Liver (tissue), 9 donors: ENCODE measurements around the gene DISC1. TPM values are rescaled to one million over a fixed set of nuclear protein-coding genes. Genes with fewer than 3 reads are reported as not detected.
"Not testable (repeated sequence)": the region's sequence is repeated elsewhere in the genome, so short reads cannot be mapped to it uniquely, and the experiment has no call there.

Experiments used
- DNase-seq: peaks from one replicate; pipeline ENCODE4 v3.0.0-alpha.2; 2017; ENCODE audit warnings: low spot score
- H3K27ac ChIP-seq, 2 donors: one replicate each; pipeline ENCODE4 v1.7.0; 2013; ENCODE audit warnings: inconsistent platforms in 2 of 2, low read length in 2 of 2, control low read depth in 1 of 2, low read depth in 1 of 2, mild to moderate bottlenecking in 1 of 2
- H3K27me3 ChIP-seq, 4 donors: one replicate each; pipeline versions ENCODE4 v1.6.1 to v1.7.0; 2013; ENCODE audit warnings: low read length in 3 of 4, inconsistent platforms in 1 of 4, mild to moderate bottlenecking in 1 of 4, moderate library complexity in 1 of 4; ENCODE audit not compliant: control insufficient read depth in 4 of 4, insufficient read depth in 4 of 4
- H3K36me3 ChIP-seq, 4 donors: one replicate each; pipeline versions ENCODE4 v1.6.1 to v1.7.0; 2013; ENCODE audit warnings: low read length in 3 of 4, mild to moderate bottlenecking in 3 of 4, low read depth in 1 of 4, moderate library complexity in 1 of 4; ENCODE audit not compliant: control insufficient read depth in 4 of 4, insufficient read depth in 3 of 4
- H3K4me1 ChIP-seq, 4 donors: one replicate each; pipeline versions ENCODE4 v1.6.1 to v1.7.0; 2013; ENCODE audit warnings: low read length in 3 of 4, mild to moderate bottlenecking in 3 of 4, moderate library complexity in 1 of 4; ENCODE audit not compliant: control insufficient read depth in 4 of 4, insufficient read depth in 4 of 4
- H3K4me3 ChIP-seq, 3 donors: one replicate each; pipeline versions ENCODE4 v1.6.1 to v1.7.0; 2013; ENCODE audit warnings: low read length in 3 of 3, control low read depth in 1 of 3, low read depth in 1 of 3, mild to moderate bottlenecking in 1 of 3
- H3K9ac ChIP-seq, 2 donors: one replicate each; pipeline ENCODE4 v1.7.0; 2013; ENCODE audit warnings: low read length in 2 of 2, mild to moderate bottlenecking in 2 of 2, moderate library complexity in 2 of 2, control low read depth in 1 of 2, low read depth in 1 of 2
- H3K9me3 ChIP-seq, 4 donors: one replicate each; pipeline versions ENCODE4 v1.6.1 to v1.7.0; 2013; ENCODE audit warnings: low read length in 3 of 4; ENCODE audit not compliant: control insufficient read depth in 4 of 4
- ATF3 ChIP-seq: IDR thresholded peaks from 2 replicates; pipeline ENCODE4 v1.6.1; 2016; ENCODE audit warnings: antibody characterized with exemption
- EGR1 ChIP-seq, 2 donors: IDR thresholded peaks; 2 replicates each; pipeline ENCODE4 v1.6.1; 2016 to 2018; ENCODE audit warnings: antibody characterized with exemption in 2 of 2, low read depth in 2 of 2
- FOXA1 ChIP-seq: IDR thresholded peaks from 2 replicates; pipeline ENCODE4 v1.6.1; 2016; ENCODE audit warnings: antibody characterized with exemption
- FOXA2 ChIP-seq: IDR thresholded peaks from 2 replicates; pipeline ENCODE4 v1.6.1; 2016; ENCODE audit warnings: antibody characterized with exemption
- GABPA ChIP-seq, 2 donors: IDR thresholded peaks in 1 of 2; conservative IDR thresholded peaks in 1 of 2; 2 replicates each; pipeline ENCODE4 v1.6.1; 2016; ENCODE audit warnings: antibody characterized with exemption in 2 of 2, mild to moderate bottlenecking in 1 of 2, moderate library complexity in 1 of 2
- HNF4G ChIP-seq: IDR thresholded peaks from 2 replicates; pipeline ENCODE4 v1.6.1; 2016; ENCODE audit warnings: antibody characterized with exemption
- JUND ChIP-seq, 2 donors: IDR thresholded peaks; 2 replicates each; pipeline ENCODE4 v1.6.1; 2016; ENCODE audit warnings: antibody characterized with exemption in 2 of 2
- RAD21 ChIP-seq, 2 donors: IDR thresholded peaks; 2 replicates each; pipeline ENCODE4 v1.6.1; 2016; ENCODE audit warnings: antibody characterized with exemption in 2 of 2, mild to moderate bottlenecking in 2 of 2
- REST ChIP-seq: IDR thresholded peaks from 2 replicates; pipeline ENCODE4 v1.6.1; 2016; ENCODE audit warnings: antibody characterized with exemption, mild to moderate bottlenecking
- RXRA ChIP-seq, 2 donors: IDR thresholded peaks; 2 replicates each; pipeline ENCODE4 v1.6.1; 2017 to 2018; ENCODE audit warnings: antibody characterized with exemption in 2 of 2, mild to moderate bottlenecking in 1 of 2
- SP1 ChIP-seq: IDR thresholded peaks from 2 replicates; pipeline ENCODE4 v1.6.1; 2018; ENCODE audit warnings: antibody characterized with exemption, mild to moderate bottlenecking
- TAF1 ChIP-seq: conservative IDR thresholded peaks from 2 replicates; pipeline ENCODE4 v1.6.1; 2016; ENCODE audit warnings: antibody characterized with exemption, mild to moderate bottlenecking
- YY1 ChIP-seq: IDR thresholded peaks from 2 replicates; pipeline ENCODE4 v1.6.1; 2016; ENCODE audit warnings: antibody characterized with exemption, mild to moderate bottlenecking
- ZBTB33 ChIP-seq: IDR thresholded peaks from 2 replicates; pipeline ENCODE4 v1.6.1; 2016; ENCODE audit warnings: antibody characterized with exemption
- WGBS: extraction: QIAGEN DNeasy Blood & Tissue Kit; methylation state at CpG from one replicate; pipeline ENCODE4 v1.1.7; 2013; 5-methylcytosine and 5-hydroxymethylcytosine counted together
- polyA plus RNA-seq, 2 donors: library from polyadenylated mRNA; stranded (reverse) in 1 of 2; unstranded in 1 of 2; fragments of 200-250 nt in 1 of 2; fragments of >200 nt in 1 of 2; fragmentation: Nextera tagmentation in 1 of 2; extraction: Ambion mirVana in 1 of 2; gene quantifications; one replicate each; pipeline versions ENCODE4 v1.2.1 to v1.2.3, GENCODE V29; 2013 to 2015
- total RNA-seq, 2 donors: library from RNA; depleted of rRNA; stranded (reverse); fragments of >200 nt; gene quantifications; one replicate each; pipeline ENCODE4 v1.2.3, GENCODE V29; 2014
- donor health status: healthy.
- donor health status: healthy.
- donor health status: healthy.
- donor health status: healthy.
- donor health status: healthy.

DISC1 gene
- total and polyA plus RNA-seq, 4 donors, result 0.45 to 6.3 (median 2.3) TPM

GRCh38 chr1:231651621-231652260 is 25.2 kb downstream of the DISC1 start:
- not testable (repeated sequence) for H3K4me1 ChIP-seq, H3K9me3 ChIP-seq, H3K36me3 ChIP-seq, H3K4me3 ChIP-seq, H3K9ac ChIP-seq, H3K27ac ChIP-seq, DNase-seq, H3K27me3 ChIP-seq
- 55% methylated on average over 10 of the region's 10 CpGs for WGBS

GRCh38 chr1:231653632-231654031 is 27.0 kb downstream of the DISC1 start:
- Histone ChIP-seq H3K4me3 (no peak overlapping the region), H3K27me3 (no peaks in the 10 kb centered on the region), H3K4me1 (no peaks in the 10 kb centered on the region), H3K36me3 (no peaks in the 10 kb centered on the region), H3K27ac (no peak overlapping the region), H3K9ac (no peak overlapping the region), H3K9me3 (peaks cover 0 to 3% (median 1%) of the 10 kb centered on the region in 4 donors)
- no peak for DNase-seq
- TF ChIP-seq SP1 (no peak), ZBTB33 (no peak), TAF1 (no peak), RAD21 (IDR thresholded peaks at IDR 0.05) (no peak), GABPA (IDR thresholded peaks at IDR 0.05 in 1 of 2, conservative IDR thresholded peaks at IDR 0.05 in 1 of 2) (no peak), FOXA2 (no peak), HNF4G (no peak), FOXA1 (no peak), RXRA (IDR thresholded peaks at IDR 0.05) (no peak), ATF3 (no peak), YY1 (no peak), REST (no peak)
- whole genome bisulfite sequencing, result 92% methylated on average over 2 of the region's 2 CpGs

GRCh38 chr1:231656741-231657140 is 30.2 kb downstream of the DISC1 start:
- WGBS, result 84% methylated on average over 1 of the region's 1 CpG
- no peak overlapping the region for H3K27ac ChIP-seq
- no peaks in the 10 kb centered on the region for H3K4me1 ChIP-seq
- H3K4me3 ChIP-seq, result no peak overlapping the region
- H3K27me3 ChIP-seq, result no peaks in the 10 kb centered on the region
- no peak overlapping the region for H3K9ac ChIP-seq
- H3K36me3 ChIP-seq, result no peaks in the 10 kb centered on the region
- peaks cover 0 to 3% (median 1%) of the 10 kb centered on the region in 4 donors for H3K9me3 ChIP-seq
- DNase-seq, result no peak
- TF ChIP-seq FOXA2 (no peak), HNF4G (no peak), EGR1 (IDR thresholded peaks at IDR 0.05; ENCODE audit: low read depth in 2 of 2) (no peak), SP1 (no peak), REST (no peak), JUND (IDR thresholded peaks at IDR 0.05) (no peak), FOXA1 (no peak), RXRA (IDR thresholded peaks at IDR 0.05) (no peak), ZBTB33 (no peak), RAD21 (IDR thresholded peaks at IDR 0.05) (no peak)
